Activated CD4-positive, alpha-beta memory T cell treated with anti-CD3 and anti-CD28 coated beads for 36 hours (primary cell): ENCODE results near the gene TRPV4. TPM values are rescaled to one million over a fixed set of nuclear protein-coding genes. Genes with fewer than 3 reads are reported as not detected.

ENCODE experiments used
- CTCF ChIA-PET: fragments of 350-600 bp; sonication (Branson Sonifier 250); formaldehyde crosslinking; loops from one replicate; lab custom pipeline; 2021; ENCODE audit warnings: antibody characterized with exemption, inconsistent platforms; lab: Charles Lee
- POLR2A ChIA-PET: fragments of 350-600 bp; sonication (Branson Sonifier 250); formaldehyde crosslinking; loops from one replicate; lab custom pipeline; 2021; ENCODE audit warnings: antibody characterized with exemption; lab: Charles Lee
- DNase-seq: peaks from one replicate; pipeline ENCODE4 v3.0.0-alpha.2; 2020
- H3K27ac Mint-ChIP-seq: one replicate; pipeline ENCODE4 v1.8.0; 2021; ENCODE audit warnings: mixed read lengths
- H3K27me3 Mint-ChIP-seq: one replicate; pipeline ENCODE4 v1.8.0; 2021; ENCODE audit warnings: mixed read lengths
- H3K36me3 Mint-ChIP-seq: one replicate; pipeline ENCODE4 v1.8.0; 2021; ENCODE audit warnings: mixed read lengths
- H3K4me1 Mint-ChIP-seq: one replicate; pipeline ENCODE4 v1.8.0; 2021; ENCODE audit warnings: low read depth, mixed read lengths
- H3K4me3 Mint-ChIP-seq: one replicate; pipeline ENCODE4 v1.8.0; 2021; ENCODE audit warnings: mild to moderate bottlenecking, mixed read lengths
- H3K9me3 Mint-ChIP-seq: one replicate; pipeline ENCODE4 v1.8.0; 2021; ENCODE audit warnings: mixed read lengths
- intact Hi-C: fragments of 100-400 bp; cut with micrococcal nuclease; formaldehyde crosslinking; loops from one replicate; pipeline ENCODE4 v1.15.1; 2023
- total RNA-seq, 2 experiments: library from RNA; stranded (reverse); gene quantifications; one replicate each; pipeline ENCODE4 v1.2.3, GENCODE V29; 2021

The TRPV4 gene
- total RNA-seq, 2 experiments from 2014 or later = not detected

DNA sequence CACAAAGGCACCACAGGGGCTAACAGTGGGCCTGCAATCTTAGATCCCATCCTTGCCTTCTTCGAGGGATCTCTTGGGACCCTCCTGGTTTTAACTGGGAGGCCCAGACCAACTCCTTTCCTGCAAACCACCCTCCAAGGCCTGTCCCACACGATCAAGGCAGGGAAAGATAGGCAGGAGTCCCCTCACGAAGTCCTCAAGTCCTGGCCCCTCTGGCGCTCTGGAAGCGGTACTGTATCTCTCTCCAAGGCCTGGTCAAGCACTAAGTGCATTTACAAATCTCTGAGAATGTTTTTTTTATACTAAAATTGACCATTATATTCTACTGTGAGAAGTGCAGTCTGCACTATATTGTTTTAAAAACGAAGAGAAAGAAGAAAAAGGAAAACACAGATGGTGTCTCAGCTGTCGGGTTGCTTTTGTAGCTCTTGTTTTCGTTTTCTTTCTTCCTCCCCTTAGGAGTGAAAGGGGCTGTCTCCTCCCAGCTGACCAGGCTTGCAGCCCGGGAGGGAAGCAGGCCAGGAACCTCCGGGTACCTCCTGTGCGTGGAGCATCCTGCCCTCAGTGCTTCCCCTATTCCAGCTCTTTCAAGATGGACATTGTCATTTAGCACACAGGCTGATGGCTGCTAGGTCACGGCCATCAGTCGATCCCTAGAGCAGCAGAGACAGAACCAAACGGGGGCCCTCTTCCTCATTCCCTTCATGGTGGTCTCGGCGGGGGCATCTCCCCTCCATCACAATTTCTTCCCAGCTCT is 62.9 kb downstream of the TRPV4 start:
- Mint-ChIP-seq H3K27me3 (peaks cover 2% of the 10 kb centered on the region), H3K27ac (no peak overlapping the region), H3K9me3 (no peaks in the 10 kb centered on the region), H3K4me1 (peaks cover 2% of the 10 kb centered on the region), H3K36me3 (no peaks in the 10 kb centered on the region), H3K4me3 (no peak overlapping the region)
- POLR2A ChIA-PET = no interaction called here
- intact Hi-C loops = no loop called here
- CTCF ChIA-PET = interaction anchor here (0.6 to 1.6 kb wide), 2 partner anchors 65 to 589 kb away, joined by 3 read pairs; no protein-coding TSS in a partner anchor
- no peak for DNase-seq

DNA sequence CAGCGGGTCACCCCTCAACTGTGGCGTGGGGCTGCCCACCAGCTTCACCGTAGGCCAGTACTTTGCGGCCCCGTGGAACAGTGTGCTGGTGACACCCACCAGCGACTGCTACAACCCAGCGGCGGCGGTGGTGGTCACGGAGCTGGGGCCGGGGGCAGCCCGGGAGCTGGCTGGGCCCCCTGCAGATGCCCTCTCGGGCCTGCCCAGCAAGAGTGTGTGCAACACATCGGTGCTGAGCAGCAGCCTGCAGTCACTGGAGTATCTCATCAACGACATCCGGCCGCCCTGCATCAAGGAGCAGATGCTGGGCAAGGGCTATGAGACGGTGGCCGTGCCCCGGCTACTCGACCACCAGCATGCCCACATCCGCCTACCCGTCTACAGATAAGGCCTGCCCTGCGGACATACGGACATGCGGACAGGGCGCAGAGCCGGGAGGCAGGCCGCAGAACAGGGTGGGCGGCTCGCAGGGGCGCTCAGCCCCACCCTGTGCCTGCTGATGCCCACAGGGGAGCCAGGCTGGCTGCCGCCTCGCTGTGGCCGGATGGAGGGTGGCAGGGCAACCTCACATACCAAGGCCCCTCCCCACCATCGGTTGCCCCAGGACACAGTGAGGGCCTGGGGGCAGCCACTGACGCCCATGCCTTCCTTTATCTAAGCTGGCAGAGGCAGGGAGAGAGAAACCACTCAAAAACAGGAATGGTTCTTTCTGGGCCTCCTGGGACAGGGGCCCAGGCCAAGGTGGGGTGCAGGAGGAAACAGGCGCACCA is 64.1 kb downstream of the TRPV4 start:
- Mint-ChIP-seq H3K27ac (no peak overlapping the region), H3K9me3 (no peaks in the 10 kb centered on the region), H3K36me3 (no peaks in the 10 kb centered on the region), H3K4me3 (no peak overlapping the region), H3K4me1 (peaks cover 2% of the 10 kb centered on the region), H3K27me3 (peaks cover 2% of the 10 kb centered on the region)
- ChIA-PET CTCF (no interaction called here), POLR2A (no interaction called here)
- intact Hi-C loops = no loop called here
- no peak for DNase-seq

DNA sequence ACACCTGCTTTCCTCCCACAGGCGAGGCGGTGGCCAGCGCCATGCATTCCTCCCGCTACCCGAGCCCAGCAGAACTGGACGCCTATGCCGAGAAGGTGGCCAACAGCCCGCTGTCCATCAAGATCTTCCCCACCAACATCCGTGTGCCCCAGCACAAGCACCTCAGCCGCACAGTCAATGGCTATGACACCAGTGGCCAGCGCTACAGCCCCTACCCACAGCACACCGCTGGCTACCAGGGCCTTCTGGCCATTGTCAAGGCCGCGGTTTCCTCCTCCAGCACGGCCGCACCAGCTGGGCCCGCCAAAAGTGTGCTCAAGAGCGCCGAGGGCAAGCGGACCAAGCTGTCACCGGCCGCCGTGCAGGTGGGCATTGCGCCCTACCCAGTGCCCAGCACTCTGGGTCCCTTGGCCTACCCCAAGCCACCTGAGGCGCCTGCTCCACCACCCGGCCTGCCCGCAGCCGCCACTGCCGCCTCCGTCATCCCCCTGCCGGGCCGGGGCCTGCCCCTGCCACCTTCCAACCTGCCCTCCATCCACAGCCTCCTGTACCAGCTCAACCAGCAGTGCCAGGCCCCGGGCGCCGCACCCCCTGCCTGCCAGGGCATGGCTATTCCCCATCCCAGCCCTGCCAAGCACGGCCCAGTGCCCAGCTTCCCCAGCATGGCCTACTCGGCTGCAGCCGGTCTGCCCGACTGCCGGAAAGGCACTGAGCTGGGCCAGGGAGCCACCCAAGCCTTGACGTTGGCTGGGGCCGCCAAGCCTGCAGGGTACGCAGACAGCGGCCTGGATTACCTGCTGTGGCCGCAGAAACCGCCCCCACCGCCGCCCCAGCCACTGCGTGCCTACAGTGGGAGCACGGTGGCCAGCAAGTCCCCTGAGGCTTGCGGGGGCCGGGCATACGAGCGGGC is 65.0 kb downstream of the TRPV4 start:
- ChIA-PET CTCF (no interaction called here), POLR2A (no interaction called here)
- H3K9me3 Mint-ChIP-seq = peaks cover 3% of the 10 kb centered on the region
- no peak overlapping the region for H3K4me3 Mint-ChIP-seq
- no peak overlapping the region for H3K27ac Mint-ChIP-seq
- no peaks in the 10 kb centered on the region for H3K36me3 Mint-ChIP-seq
- intact Hi-C loops = no loop called here
- DNase-seq = peak; percentile 4
- H3K27me3 Mint-ChIP-seq = peaks cover 2% of the 10 kb centered on the region
- H3K4me1 Mint-ChIP-seq = peaks cover 5% of the 10 kb centered on the region

DNA sequence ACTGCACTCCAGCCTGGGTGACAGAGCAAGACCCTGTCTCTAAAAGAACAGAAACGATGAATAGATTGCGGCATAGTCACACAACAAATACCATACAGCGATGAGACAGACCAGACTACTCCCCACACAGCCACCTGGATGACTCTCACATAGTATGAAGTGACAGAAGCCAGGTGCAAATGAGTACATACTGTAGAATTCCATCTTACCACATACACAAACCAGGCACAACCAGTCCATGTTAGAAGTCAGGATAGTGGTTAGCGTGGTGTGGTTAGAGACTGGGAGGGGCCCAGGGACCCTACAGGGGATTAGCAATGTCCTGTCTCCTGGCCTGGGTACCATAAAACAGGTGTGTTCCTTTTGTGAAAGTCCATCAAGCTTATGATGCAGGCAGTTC is 65.7 kb downstream of the TRPV4 start:
- intact Hi-C loops = no loop called here
- H3K9me3 Mint-ChIP-seq = peaks cover 4% of the 10 kb centered on the region
- no peak overlapping the region for H3K4me3 Mint-ChIP-seq
- no peaks in the 10 kb centered on the region for H3K27me3 Mint-ChIP-seq
- peaks cover 4% of the 10 kb centered on the region for H3K4me1 Mint-ChIP-seq
- CTCF ChIA-PET = no interaction called here
- H3K27ac Mint-ChIP-seq = no peak overlapping the region
- DNase-seq = no peak
- POLR2A ChIA-PET = no interaction called here
- H3K36me3 Mint-ChIP-seq = no peaks in the 10 kb centered on the region

DNA sequence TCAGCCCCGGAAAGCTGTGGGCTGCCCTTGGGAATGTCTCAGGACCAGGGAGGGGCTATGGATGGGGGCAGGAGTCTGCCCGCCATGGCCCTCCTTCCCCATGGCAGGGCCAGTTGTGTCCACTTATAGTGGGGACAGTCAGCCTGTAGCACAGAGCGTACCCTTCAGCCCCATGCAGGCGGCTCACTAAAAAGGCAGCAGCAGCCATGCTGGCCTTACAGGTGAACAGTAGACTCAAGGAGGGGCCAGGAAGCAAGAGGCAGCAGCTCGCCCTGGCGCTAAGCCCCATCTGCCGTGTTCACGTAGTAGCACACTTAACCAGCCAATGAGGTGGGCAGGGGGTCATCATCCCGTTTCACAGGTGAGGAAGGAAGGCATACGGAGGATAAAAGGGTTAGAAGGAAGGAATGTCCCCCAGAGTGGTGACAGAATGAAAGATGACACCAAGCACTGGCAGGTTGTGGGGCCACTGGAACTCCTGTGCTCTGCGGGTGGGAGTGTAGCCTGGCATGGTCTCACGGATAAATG is 66.9 kb downstream of the TRPV4 start:
- intact Hi-C loops = no loop called here
- no peak overlapping the region for H3K4me3 Mint-ChIP-seq
- CTCF ChIA-PET = no interaction called here
- peaks cover 4% of the 10 kb centered on the region for H3K9me3 Mint-ChIP-seq
- POLR2A ChIA-PET = no interaction called here
- H3K27ac Mint-ChIP-seq = no peak overlapping the region
- no peaks in the 10 kb centered on the region for H3K36me3 Mint-ChIP-seq
- peak; percentile 1 for DNase-seq
- H3K27me3 Mint-ChIP-seq = no peaks in the 10 kb centered on the region
- peaks cover 4% of the 10 kb centered on the region for H3K4me1 Mint-ChIP-seq

DNA sequence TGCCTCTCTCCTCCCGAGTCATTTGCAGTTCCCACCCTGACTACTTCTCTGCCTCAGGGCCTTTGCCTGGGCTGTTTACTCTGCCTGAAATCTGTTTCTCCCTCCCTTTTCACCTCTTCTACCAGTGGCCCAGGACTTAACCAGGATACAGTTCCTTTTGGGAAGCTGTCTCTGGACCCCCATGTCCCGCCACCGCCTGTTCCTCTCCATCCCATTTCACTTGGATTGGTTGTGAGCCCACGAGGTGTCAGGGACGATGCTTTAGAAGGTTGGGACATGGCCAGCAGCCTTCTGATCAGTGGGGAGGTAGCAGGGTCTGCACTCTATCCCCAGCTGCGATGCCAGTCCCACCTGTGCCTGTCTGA is 67.8 kb downstream of the TRPV4 start:
- intact Hi-C loops = no loop called here
- H3K9me3 Mint-ChIP-seq = peaks cover 4% of the 10 kb centered on the region
- CTCF ChIA-PET = interaction anchor here (1.2 kb wide), 1 partner anchor 168 kb away, joined by 3 read pairs; no protein-coding TSS in a partner anchor
- no peak overlapping the region for H3K27ac Mint-ChIP-seq
- no peaks in the 10 kb centered on the region for H3K27me3 Mint-ChIP-seq
- DNase-seq = peak; percentile 5
- peaks cover 4% of the 10 kb centered on the region for H3K4me1 Mint-ChIP-seq
- POLR2A ChIA-PET = no interaction called here
- H3K4me3 Mint-ChIP-seq = no peak overlapping the region
- H3K36me3 Mint-ChIP-seq = no peaks in the 10 kb centered on the region

DNA sequence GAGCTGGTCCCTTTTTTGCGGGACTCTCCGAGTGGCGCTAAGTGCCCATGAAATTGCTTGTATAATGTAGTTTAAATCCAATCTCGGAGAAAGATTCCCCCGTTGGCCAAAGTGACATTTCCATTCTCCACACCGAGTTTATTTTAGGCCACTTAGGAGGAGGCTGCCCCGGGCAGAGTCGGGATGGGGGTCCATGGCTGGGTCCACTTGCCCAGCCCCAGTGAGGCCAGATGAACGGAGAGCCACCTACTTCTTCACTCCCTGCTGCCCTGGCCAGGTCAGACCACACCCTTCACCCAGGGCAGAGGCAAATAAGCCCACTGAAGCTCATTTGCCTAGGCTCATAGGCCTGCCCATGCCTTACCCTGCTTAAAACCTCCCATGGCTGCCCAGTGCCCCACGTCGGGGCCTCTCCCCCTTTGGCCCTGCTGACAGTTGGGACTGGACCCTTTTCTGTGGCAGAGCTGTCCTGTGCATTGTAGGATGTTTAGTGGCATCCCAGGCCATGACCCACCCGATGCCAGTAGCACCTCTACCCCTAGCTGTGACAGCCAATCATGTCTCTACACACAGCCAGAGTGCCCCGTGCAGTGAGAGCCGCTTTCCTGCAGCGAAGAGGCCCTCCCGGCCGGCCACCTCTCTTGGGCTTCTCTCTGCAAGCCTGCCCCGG is 68.3 kb downstream of the TRPV4 start:
- DNase-seq = peak; percentile 6
- Mint-ChIP-seq H3K27ac (no peak overlapping the region), H3K4me1 (peaks cover 4% of the 10 kb centered on the region), H3K27me3 (no peaks in the 10 kb centered on the region), H3K36me3 (no peaks in the 10 kb centered on the region), H3K9me3 (peaks cover 4% of the 10 kb centered on the region), H3K4me3 (no peak overlapping the region)
- intact Hi-C loops = no loop called here
- ChIA-PET POLR2A (no interaction called here), CTCF (interaction anchor here (0.6 to 2.9 kb wide), 5 partner anchors 9 to 167 kb away, joined by 3 to 12 read pairs (median 5); no protein-coding TSS in a partner anchor)

DNA sequence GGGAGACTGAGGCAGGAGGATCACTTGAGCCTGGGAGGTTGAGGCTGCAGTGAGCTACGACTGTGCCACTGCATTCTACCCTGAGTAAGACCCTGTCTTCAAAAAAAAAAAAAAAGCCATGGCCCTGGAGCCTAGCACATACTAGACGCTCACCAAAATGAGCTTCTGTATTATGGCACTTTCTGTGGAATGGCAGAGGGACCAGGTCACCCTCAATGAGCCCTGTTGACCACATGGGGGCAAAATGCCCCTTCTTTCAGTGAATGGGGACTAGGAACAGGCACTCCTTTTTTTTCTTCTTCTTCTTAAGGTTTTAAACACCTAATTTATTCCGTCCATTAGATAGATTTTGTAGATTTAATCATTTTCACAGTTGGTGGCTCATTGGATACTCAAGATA is 69.1 kb downstream of the TRPV4 start:
- ChIA-PET POLR2A (no interaction called here), CTCF (interaction anchor here (1.2 to 2.9 kb wide), 4 partner anchors 10 to 166 kb away, joined by 3 to 12 read pairs (median 4); no protein-coding TSS in a partner anchor)
- H3K36me3 Mint-ChIP-seq = no peaks in the 10 kb centered on the region
- no peaks in the 10 kb centered on the region for H3K27me3 Mint-ChIP-seq
- no peak overlapping the region for H3K27ac Mint-ChIP-seq
- no peak overlapping the region for H3K4me3 Mint-ChIP-seq
- peaks cover 4% of the 10 kb centered on the region for H3K4me1 Mint-ChIP-seq
- peak; percentile 1 for DNase-seq
- intact Hi-C loops = no loop called here
- peaks cover 4% of the 10 kb centered on the region for H3K9me3 Mint-ChIP-seq

DNA sequence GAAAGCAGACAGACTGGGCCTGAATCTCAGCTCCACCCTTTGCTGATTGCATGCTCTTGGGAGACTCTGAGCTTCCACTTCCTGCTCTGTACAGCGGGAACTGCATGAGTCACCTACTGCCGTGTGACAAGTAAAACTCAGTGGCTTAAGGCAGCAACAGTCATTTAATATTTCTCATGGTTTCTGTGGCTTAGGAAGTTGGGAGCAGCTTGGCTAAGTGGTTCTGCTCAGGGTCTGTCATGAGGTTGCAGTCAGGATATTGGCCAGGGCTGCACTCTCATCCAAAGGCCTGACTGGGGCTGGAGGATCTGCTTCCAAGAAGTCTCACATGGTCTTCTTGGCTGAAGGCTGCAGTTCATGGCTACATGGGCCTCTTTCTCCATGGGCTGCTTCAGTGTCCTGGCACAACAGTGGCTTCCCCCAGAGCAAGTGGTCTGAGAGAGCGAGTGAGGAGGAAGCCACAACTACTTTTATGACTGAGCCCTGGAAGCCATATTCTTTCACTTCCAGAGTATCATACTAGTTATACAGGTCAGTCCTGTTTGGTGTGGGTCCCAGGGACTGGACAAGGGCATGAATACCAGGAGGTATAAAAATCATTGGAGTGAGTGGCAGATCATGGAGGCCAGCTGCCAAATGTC is 69.9 kb downstream of the TRPV4 start:
- peaks cover 4% of the 10 kb centered on the region for H3K4me1 Mint-ChIP-seq
- H3K4me3 Mint-ChIP-seq = no peak overlapping the region
- peak; percentile 38 for DNase-seq
- intact Hi-C loops = no loop called here
- peaks cover 4% of the 10 kb centered on the region for H3K9me3 Mint-ChIP-seq
- H3K27ac Mint-ChIP-seq = no peak overlapping the region
- H3K27me3 Mint-ChIP-seq = no peaks in the 10 kb centered on the region
- ChIA-PET CTCF (interaction anchor here (1.5 to 2.9 kb wide), 2 partner anchors 10 to 13 kb away, joined by 5 to 12 read pairs; no protein-coding TSS in a partner anchor), POLR2A (no interaction called here)
- no peaks in the 10 kb centered on the region for H3K36me3 Mint-ChIP-seq

DNA sequence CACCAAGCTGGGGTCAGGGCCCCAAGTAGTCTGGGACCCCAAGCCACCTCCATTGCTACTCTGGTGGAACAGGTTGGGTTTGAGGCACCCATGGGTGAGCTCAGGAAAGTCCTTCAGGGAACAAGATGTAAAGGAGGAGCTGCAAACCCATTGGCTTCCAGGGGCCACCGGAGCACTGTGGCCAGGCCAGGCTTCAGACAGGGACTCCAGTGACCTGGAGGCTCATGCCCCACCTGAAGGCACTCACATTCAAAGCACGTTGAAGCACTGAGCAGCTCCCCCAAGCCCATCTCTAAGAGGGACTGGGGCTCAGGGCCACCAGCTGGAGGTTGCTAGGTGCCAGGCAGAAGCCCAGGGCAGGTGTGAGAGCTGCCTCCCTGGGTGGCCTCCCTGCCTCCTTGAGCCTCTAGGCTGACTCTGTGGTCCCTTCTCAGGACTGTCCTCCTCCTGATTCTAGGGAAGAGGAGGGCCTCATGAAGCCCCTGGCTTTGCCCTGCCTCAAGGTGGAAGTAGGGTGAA is 70.5 kb downstream of the TRPV4 start:
- Mint-ChIP-seq H3K27ac (no peak overlapping the region), H3K9me3 (peaks cover 5% of the 10 kb centered on the region), H3K27me3 (peaks cover under 1% of the 10 kb centered on the region), H3K36me3 (no peaks in the 10 kb centered on the region), H3K4me3 (no peak overlapping the region), H3K4me1 (peaks cover 4% of the 10 kb centered on the region)
- no peak for DNase-seq
- ChIA-PET POLR2A (no interaction called here), CTCF (interaction anchor here (1.3 to 2.9 kb wide), 2 partner anchors 13 to 164 kb away, joined by 3 to 12 read pairs; no protein-coding TSS in a partner anchor)
- intact Hi-C loops = no loop called here
